Osteoblast (primary cell): ENCODE data around the gene ANK3. TPM values are rescaled to one million over a fixed set of nuclear protein-coding genes. Genes with fewer than 3 reads are reported as not detected.

Experiments
- DNase-seq: peaks from one replicate; pipeline ENCODE4 v3.0.0; 2011; ENCODE audit warnings: low spot score, mixed read lengths; ENCODE audit not compliant: insufficient read length; ENCODE audit errors: missing footprints
- H2AFZ ChIP-seq: 2 replicates; pipeline ENCODE4 v1.6.0; 2011; ENCODE audit warnings: mild to moderate bottlenecking, low read length
- H3K27ac ChIP-seq: 2 replicates; pipeline ENCODE4 v1.5.1; 2011; ENCODE audit warnings: mild to moderate bottlenecking, low read depth, low read length, moderate library complexity
- H3K27me3 ChIP-seq: 2 replicates; pipeline ENCODE4 v1.6.0; 2012; ENCODE audit warnings: mild to moderate bottlenecking, control low read depth, inconsistent platforms, low read length, moderate library complexity; ENCODE audit not compliant: insufficient read depth
- H3K36me3 ChIP-seq: 2 replicates; pipeline ENCODE4 v1.5.1; 2011; ENCODE audit warnings: mild to moderate bottlenecking, low read length, control low read depth, moderate library complexity; ENCODE audit not compliant: insufficient read depth
- H3K4me1 ChIP-seq: 2 replicates; pipeline ENCODE4 v1.5.1; 2011; ENCODE audit warnings: mild to moderate bottlenecking, low read length, control low read depth, moderate library complexity; ENCODE audit not compliant: insufficient read depth
- H3K4me2 ChIP-seq: 2 replicates; pipeline ENCODE4 v1.6.0; 2011; ENCODE audit warnings: mild to moderate bottlenecking, low read length; ENCODE audit not compliant: insufficient read depth
- H3K4me3 ChIP-seq: fragments of 200-600 bp; sonication (generic); 3 replicates; pipeline ENCODE4 v1.5.1; 2012; ENCODE audit warnings: mild to moderate bottlenecking, low read length, inconsistent platforms; ENCODE audit not compliant: insufficient read depth
- H3K79me2 ChIP-seq: 2 replicates; pipeline ENCODE4 v1.6.0; 2012; ENCODE audit warnings: mild to moderate bottlenecking, low read length, control low read depth, inconsistent platforms; ENCODE audit not compliant: insufficient read depth
- H3K9me3 ChIP-seq: 2 replicates; pipeline ENCODE4 v1.5.1; 2011; ENCODE audit warnings: low read depth, low read length, control low read depth
- H4K20me1 ChIP-seq: 2 replicates; pipeline ENCODE4 v1.6.0; 2012; ENCODE audit warnings: mild to moderate bottlenecking, low read length, control low read depth; ENCODE audit not compliant: insufficient read depth
- total RNA-seq: library from RNA; depleted of rRNA; stranded (reverse); fragments of >200 nt; gene quantifications from 2 replicates; pipeline ENCODE4 v1.2.3, GENCODE V29; 2012
- TF ChIP-seq, protein P1 (sequence below): IDR thresholded peaks from 2 replicates; pipeline ENCODE4 v1.5.1; 2011; ENCODE audit warnings: mild to moderate bottlenecking, low read depth, low read length, moderate library complexity; ENCODE audit errors: extremely low read depth

ANK3 gene
- total RNA-seq, 1 donor = 44.5 TPM

DNA sequence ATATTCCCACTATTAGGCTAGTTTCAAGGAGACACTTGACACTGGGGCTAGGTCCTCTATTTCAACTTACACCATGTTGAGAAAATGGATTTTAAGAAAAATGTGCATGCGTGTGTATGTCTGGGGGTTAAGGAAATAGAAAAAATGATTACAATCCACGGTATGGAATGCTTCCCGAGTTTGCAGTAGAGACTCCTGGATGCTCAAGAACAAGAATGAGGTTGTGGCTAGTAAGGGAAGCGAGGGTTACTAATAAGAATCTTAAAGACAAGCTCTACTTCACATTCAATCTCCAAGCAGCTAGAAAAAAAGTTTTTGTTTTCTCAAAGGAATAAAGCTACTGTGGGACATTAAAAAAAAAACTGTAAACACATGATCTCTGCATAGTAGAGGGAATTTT is 54.7 kb downstream of the ANK3 start:
- Histone ChIP-seq H3K27me3 (no peaks in the 10 kb centered on the region), H3K4me3 (no peak overlapping the region), H2AFZ (no peak overlapping the region), H4K20me1 (no peaks in the 10 kb centered on the region), H3K9me3 (no peaks in the 10 kb centered on the region), H3K79me2 (no peaks in the 10 kb centered on the region), H3K36me3 (no peaks in the 10 kb centered on the region), H3K27ac (no peak overlapping the region), H3K4me1 (peaks cover 9% of the 10 kb centered on the region), H3K4me2 (no peak overlapping the region)
- TF ChIP-seq, protein P1, sequence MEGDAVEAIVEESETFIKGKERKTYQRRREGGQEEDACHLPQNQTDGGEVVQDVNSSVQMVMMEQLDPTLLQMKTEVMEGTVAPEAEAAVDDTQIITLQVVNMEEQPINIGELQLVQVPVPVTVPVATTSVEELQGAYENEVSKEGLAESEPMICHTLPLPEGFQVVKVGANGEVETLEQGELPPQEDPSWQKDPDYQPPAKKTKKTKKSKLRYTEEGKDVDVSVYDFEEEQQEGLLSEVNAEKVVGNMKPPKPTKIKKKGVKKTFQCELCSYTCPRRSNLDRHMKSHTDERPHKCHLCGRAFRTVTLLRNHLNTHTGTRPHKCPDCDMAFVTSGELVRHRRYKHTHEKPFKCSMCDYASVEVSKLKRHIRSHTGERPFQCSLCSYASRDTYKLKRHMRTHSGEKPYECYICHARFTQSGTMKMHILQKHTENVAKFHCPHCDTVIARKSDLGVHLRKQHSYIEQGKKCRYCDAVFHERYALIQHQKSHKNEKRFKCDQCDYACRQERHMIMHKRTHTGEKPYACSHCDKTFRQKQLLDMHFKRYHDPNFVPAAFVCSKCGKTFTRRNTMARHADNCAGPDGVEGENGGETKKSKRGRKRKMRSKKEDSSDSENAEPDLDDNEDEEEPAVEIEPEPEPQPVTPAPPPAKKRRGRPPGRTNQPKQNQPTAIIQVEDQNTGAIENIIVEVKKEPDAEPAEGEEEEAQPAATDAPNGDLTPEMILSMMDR = no peak
- DNase-seq = no peak

DNA sequence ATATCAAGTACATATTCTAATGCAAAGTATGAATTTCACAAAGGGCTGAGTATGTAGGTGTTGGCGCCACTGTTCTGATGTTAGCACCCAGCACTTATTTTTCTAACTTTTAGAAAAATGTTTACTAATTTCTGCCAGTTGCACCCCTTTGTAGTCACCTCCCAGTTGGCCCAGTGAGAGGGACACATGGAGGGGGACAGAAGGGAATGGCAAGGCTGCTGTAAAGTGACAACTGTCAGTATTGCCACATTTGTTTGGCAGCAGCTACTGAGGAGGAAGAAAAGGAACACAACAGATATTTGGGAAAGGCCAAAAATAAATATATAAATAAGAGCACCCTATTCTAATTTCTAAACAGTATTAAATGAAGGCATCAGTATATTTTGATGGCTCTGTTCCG is 57.3 kb downstream of the ANK3 start:
- Histone ChIP-seq H3K27ac (no peak overlapping the region), H4K20me1 (no peaks in the 10 kb centered on the region), H3K27me3 (no peaks in the 10 kb centered on the region), H3K4me3 (no peak overlapping the region), H3K36me3 (no peaks in the 10 kb centered on the region), H2AFZ (no peak overlapping the region), H3K4me2 (no peak overlapping the region), H3K79me2 (no peaks in the 10 kb centered on the region), H3K9me3 (no peaks in the 10 kb centered on the region), H3K4me1 (peaks cover 6% of the 10 kb centered on the region)
- no peak for DNase-seq
- TF ChIP-seq, protein P1 = no peak

DNA sequence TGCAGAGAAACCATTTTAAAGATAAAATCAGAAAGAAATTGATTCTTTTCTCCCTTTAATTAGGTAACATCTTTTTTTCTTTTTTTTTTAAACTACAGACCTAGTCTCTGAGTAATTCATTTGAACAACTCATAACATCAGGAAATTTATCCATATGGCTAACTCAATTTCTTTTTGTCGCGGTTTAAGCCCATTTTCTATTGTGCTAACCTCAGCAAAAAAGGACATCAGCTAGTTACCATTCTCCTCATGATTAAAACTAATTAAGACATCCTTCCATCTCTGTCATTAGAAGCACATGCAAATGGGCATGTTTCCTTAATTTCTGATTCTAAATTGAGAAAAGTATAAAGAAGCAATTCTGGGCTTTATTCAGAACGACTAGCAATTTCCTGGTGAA is 57.8 kb downstream of the ANK3 start:
- no peak overlapping the region for H3K4me3 ChIP-seq
- H3K36me3 ChIP-seq = no peaks in the 10 kb centered on the region
- no peak overlapping the region for H3K27ac ChIP-seq
- no peaks in the 10 kb centered on the region for H3K27me3 ChIP-seq
- DNase-seq = no peak
- no peak overlapping the region for H3K4me2 ChIP-seq
- no peaks in the 10 kb centered on the region for H3K9me3 ChIP-seq
- H3K4me1 ChIP-seq = peaks cover 3% of the 10 kb centered on the region
- H2AFZ ChIP-seq = no peak overlapping the region
- H4K20me1 ChIP-seq = no peaks in the 10 kb centered on the region
- TF ChIP-seq, protein P1 = no peak
- no peaks in the 10 kb centered on the region for H3K79me2 ChIP-seq

GRCh38 chr10:60323162-60323561 is 66.5 kb downstream of the ANK3 start:
- no peak overlapping the region for H2AFZ ChIP-seq
- H3K4me3 ChIP-seq = no peak overlapping the region
- H3K27me3 ChIP-seq = no peaks in the 10 kb centered on the region
- no peaks in the 10 kb centered on the region for H3K79me2 ChIP-seq
- no peaks in the 10 kb centered on the region for H3K36me3 ChIP-seq
- no peak overlapping the region for H3K4me2 ChIP-seq
- no peak for DNase-seq
- TF ChIP-seq, protein P1 = no peak
- H3K4me1 ChIP-seq = no peaks in the 10 kb centered on the region
- no peaks in the 10 kb centered on the region for H4K20me1 ChIP-seq
- H3K27ac ChIP-seq = no peak overlapping the region
- no peaks in the 10 kb centered on the region for H3K9me3 ChIP-seq
